Peyer's patch (tissue), 4 donors: Measurements from ENCODE around the gene SRRM4.

ENCODE experiments used
- POLR2A ChIP-seq, 2 donors: fragments of 450-650 bp; IDR thresholded peaks; one replicate each; pipeline ENCODE4 v1.5.1; 2017; ENCODE audit warnings: antibody characterized with exemption in 2 of 2, mild to moderate bottlenecking in 2 of 2, moderate library complexity in 2 of 2
- TF ChIP-seq, protein P1 (sequence below), 6 experiments: fragments of 450-650 bp in 4 of 6; fragments of 200-600 bp in 2 of 6; sonication (generic) in 1 of 6; IDR thresholded peaks; one replicate each; pipeline ENCODE4 v1.5.1; 2017 to 2019; ENCODE audit warnings: antibody characterized with exemption in 6 of 6, mild to moderate bottlenecking in 3 of 6, moderate library complexity in 1 of 6

DNA sequence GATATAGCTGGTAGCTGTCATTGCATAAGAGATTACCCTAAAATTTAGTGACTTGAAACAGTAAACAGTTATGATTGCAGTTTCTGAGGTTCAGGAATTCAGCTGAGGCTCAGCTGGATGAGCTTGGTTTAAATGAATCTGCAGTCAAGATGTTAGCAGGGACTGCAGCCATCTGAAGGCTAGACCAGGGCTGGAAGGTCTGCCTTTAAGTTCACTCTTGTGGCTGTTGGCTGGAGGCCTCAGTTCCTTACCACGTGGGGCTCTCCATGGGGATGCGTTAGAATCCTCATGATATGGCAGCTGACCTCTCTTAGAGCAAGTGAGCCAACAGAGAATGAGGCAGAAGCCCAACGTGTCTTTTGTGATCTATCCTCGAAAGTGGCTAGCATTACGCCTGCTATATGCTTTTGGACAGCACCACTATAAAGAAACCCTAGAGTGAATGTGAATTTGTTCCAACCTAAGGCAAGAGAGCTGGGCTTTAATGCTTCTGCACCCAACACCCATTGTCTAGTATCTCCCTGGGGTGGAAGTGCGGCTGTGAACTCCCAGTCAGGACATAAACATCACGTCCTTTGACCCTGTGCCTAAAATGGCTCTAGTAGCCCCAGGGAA is 223.4 kb downstream of the SRRM4 start:
- TF ChIP-seq, protein P1, sequence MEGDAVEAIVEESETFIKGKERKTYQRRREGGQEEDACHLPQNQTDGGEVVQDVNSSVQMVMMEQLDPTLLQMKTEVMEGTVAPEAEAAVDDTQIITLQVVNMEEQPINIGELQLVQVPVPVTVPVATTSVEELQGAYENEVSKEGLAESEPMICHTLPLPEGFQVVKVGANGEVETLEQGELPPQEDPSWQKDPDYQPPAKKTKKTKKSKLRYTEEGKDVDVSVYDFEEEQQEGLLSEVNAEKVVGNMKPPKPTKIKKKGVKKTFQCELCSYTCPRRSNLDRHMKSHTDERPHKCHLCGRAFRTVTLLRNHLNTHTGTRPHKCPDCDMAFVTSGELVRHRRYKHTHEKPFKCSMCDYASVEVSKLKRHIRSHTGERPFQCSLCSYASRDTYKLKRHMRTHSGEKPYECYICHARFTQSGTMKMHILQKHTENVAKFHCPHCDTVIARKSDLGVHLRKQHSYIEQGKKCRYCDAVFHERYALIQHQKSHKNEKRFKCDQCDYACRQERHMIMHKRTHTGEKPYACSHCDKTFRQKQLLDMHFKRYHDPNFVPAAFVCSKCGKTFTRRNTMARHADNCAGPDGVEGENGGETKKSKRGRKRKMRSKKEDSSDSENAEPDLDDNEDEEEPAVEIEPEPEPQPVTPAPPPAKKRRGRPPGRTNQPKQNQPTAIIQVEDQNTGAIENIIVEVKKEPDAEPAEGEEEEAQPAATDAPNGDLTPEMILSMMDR (IDR thresholded peaks at IDR 0.05) = no peak
- TF ChIP-seq POLR2A (IDR thresholded peaks at IDR 0.05) = no peak
